Measurements from ENCODE around the gene RNF224.
A peak's percentile ranks its signal among the peaks of the same experiment; 100 is the strongest.
"Not testable (repeated sequence)": the region's sequence is repeated elsewhere in the genome, so short reads cannot be mapped to it uniquely, and the experiment has no call there.

The RNF224 gene

GRCh38 chr9:137240841-137241489 is 13.7 kb downstream of the RNF224 start, which contains the start of gene TUBB4B:
TUBB4B (plus strand) TSS chr9:137241287; CDS start chr9:137241361, 74 bp downstream.
- DNase-seq (ENCODE audit: low read depth) = peak; percentile 100

DNA sequence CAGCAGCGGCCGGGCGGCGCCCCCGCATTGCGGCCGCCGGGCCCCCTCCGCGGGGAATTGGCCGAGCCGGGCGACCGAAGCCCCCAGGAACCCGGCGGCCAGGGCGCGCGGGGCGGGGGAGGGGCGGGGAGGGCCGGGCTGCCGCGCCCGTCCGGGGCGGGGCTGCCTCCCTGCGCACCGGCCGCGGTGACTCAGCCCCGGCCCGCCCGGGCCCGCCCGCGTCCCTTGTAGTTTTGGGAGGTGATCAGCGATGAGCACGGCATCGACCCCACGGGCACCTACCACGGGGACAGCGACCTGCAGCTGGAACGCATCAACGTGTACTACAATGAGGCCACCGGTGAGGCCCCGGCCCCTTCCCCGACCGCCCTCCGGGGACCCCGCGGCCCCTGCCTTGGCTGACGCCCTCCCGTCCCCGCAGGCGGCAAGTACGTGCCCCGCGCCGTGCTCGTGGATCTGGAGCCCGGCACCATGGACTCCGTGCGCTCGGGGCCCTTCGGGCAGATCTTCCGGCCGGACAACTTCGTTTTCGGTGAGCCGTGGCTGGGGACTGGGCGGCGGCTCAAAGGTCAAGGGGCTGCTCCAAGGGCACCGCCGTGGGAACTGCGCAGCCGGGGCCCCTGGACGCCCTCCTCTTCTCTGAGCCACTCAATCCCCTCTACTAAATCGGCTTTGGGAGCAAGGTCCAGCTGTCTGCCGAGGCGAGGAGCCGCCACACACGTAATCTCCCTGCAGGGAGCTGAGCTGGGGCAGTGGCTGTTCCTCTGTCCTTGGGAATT is 14.4 kb downstream of the RNF224 start:
- DNase-seq (ENCODE audit: low read depth) = no peak

DNA sequence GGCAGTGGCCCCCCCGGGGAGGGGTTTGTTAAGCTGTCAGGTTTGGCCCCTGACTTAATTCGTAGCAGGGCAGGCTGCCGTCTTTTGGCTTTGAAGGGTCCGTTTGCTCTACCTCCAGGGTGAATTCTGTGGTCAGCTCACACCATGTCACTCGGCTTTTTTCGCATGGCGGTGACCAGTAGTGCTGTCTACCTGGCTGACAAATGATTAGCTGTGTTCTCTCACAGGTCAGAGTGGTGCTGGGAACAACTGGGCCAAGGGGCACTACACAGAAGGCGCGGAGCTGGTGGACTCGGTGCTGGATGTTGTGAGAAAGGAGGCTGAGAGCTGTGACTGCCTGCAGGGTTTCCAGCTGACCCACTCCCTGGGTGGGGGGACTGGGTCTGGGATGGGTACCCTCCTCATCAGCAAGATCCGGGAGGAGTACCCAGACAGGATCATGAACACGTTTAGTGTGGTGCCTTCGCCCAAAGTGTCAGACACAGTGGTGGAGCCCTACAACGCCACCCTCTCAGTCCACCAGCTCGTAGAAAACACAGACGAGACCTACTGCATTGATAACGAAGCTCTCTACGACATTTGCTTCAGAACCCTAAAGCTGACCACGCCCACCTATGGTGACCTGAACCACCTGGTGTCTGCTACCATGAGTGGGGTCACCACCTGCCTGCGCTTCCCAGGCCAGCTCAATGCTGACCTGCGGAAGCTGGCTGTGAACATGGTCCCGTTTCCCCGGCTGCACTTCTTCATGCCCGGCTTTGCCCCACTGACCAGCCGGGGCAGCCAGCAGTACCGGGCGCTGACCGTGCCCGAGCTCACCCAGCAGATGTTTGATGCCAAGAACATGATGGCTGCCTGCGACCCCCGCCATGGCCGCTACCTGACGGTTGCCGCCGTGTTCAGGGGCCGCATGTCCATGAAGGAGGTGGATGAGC is 15.2 kb downstream of the RNF224 start:
- DNase-seq (ENCODE audit: low read depth) = no peak

DNA sequence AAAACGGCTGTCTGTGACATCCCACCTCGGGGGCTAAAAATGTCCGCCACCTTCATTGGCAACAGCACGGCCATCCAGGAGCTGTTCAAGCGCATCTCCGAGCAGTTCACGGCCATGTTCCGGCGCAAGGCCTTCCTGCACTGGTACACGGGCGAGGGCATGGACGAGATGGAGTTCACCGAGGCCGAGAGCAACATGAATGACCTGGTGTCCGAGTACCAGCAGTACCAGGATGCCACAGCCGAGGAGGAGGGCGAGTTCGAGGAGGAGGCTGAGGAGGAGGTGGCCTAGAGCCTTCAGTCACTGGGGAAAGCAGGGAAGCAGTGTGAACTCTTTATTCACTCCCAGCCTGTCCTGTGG is 15.9 kb downstream of the RNF224 start:
- not testable (repeated sequence) for DNase-seq (ENCODE audit: low read depth)

DNA sequence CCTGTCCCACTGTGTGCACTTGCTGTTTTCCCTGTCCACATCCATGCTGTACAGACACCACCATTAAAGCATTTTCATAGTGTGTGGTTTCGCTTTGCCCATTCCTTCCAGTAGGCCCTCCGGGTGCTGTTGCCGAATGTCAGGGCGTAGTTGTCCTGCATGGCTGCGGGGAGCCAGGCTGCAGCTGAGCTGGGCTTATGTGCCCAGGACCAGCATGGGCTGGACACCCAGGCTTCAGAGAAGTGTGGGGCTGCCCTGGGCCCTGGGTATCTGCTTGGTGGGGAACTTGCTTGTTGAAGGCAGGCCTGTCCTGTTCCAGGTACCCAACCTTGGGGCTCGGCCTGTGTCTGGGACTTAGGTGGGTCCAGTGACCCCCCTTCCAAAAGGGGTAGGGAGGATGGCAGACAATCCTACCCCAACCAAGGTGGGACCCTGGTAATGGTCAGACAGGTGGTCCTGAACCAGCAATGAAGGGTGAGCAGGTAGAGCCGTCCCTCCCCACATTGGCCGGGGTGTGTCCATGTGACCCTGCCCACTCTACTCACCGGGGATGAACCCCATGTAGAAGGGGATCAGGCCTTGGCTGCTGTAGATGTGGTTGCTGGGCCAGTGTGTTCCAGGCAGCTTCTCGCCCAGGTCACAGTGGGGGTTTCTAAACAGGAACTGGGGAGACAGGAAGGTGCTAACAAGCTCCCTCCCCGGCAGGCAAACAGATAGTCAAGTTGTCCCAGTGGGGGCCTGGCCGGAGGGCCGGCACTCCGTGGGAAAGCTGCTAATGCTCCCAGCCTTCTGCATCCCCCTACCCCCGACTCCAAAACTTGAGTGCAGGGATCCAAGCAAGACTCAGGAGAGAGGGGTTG is 16.6 kb downstream of the RNF224 start:
- no peak for DNase-seq (ENCODE audit: low read depth)

DNA sequence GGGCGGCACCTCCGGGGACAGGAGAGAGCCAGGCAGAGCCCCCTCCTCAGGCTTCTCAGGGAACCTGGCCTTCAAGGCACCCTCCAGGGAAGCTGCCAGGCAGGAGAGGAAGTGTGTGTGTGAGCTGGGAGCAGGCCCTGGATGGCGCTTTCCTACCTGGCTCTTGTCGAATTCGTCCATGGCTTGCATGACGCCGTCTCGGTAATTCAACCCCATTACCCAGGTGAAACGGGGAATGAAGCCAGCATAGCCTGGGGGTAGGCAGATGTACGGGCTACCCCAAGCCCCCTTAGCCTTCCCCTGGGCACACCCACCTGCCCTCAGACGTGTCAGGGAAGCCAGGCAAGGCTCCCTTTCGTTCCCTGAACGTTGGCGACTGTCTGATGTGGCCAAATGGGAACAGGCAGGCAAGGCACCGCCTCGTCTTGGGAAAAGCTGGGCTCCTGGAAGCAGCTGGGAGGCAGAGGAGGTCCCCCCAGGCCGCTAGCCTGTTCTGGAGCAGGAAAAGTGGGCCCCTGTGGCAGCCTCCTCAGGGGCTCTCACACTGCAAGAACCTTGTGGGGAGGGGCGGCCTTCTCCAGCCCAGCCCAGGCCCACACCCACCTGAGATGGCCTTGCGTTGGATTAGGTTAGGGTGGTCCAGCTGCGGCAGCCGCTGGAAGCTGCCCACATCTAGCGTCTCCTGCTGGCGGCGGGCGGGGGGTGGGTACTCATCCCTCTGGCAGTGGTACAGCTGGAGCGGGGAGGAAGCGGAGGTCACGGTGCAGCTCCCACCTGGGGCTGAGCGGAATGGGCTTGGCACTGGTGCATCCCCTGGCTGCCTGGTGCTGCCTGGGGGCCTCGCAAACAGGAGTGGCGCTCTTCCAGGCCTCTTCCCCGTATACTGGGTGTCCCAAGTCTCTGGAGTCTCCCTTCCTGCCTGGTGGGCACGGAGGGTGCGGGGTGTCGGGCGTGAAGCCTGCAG is 17.5 kb downstream of the RNF224 start:
- no peak for DNase-seq (ENCODE audit: low read depth)

GRCh38 chr9:137245450-137246421 is 18.4 kb downstream of the RNF224 start:
- DNase-seq (ENCODE audit: low read depth) = no peak

GRCh38 chr9:137247135-137247915 is 20.0 kb downstream of the RNF224 start:
- DNase-seq (ENCODE audit: low read depth) = no peak

DNA sequence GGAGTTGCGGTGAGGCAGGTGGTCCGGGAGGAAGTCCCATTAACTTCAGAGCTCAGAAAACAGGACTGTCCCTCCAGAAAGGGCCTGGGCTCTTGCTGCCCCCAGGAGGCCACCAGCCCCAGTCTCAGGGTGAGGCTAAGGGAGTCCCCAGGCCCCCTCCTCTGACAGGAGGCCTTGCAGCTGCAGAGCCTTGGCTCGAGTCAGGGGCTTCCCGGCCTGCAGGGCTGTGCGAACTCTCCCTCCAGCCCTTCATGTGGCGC is 20.5 kb downstream of the RNF224 start:
- no peak for DNase-seq (ENCODE audit: low read depth)

DNA sequence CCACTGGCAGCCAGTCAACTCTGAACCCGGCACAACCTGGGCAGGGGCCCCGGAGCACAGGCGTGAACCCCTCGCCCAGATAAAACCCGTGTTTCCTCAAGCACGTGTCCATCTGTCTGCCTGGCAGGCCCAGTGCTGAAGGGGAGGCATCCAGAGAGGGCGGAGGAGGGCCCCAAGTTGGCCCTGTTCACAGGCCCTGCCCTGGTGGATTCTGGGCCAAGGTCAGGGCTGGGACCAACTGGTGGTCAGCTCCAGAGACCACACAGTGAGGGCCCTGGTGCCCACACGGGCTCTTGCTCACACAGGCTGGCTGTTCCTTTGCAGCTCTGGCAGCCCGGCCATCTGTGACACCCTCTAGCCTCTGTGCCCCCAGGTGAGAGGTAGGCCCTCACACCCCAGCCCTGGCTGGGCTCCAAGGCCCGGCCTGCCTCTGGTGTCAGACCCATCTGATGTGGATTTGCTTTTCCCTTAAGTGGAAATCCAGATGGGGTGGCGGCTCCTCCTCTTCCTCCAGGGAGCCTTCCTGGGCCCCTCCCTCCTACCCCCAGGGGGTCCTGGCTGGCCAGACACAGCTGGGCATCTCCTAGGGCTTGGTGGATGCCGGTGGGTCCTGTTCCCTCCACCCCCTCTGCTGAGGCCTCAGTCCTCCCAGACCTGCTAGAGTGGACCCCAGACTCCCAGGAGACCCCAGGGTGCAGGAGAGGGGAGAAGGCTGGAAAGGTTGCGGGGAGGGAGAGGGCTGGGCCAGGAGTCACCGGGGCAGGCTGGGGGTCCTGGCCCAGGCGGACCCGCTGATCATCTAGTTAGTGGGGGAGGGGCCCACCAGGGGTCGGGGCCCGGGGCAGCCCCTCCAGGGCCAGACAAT is 23.3 kb downstream of the RNF224 start:
- no peak for DNase-seq (ENCODE audit: low read depth)

GRCh38 chr9:137251194-137251461 is 23.8 kb downstream of the RNF224 start, which contains the start of gene STPG3:
STPG3 (plus strand) TSS chr9:137251286; CDS start chr9:137251287, 1 bp downstream.
- no peak for DNase-seq (ENCODE audit: low read depth)

- DNase-seq (ENCODE audit: low read depth) = no peak
These were observed 24.4 kb downstream of the RNF224 start for GRCh38 chr9:137251490-137252268.

- no peak for DNase-seq (ENCODE audit: low read depth)
These were observed 25.5 kb downstream of the RNF224 start for GRCh38 chr9:137252555-137253506.

DNA sequence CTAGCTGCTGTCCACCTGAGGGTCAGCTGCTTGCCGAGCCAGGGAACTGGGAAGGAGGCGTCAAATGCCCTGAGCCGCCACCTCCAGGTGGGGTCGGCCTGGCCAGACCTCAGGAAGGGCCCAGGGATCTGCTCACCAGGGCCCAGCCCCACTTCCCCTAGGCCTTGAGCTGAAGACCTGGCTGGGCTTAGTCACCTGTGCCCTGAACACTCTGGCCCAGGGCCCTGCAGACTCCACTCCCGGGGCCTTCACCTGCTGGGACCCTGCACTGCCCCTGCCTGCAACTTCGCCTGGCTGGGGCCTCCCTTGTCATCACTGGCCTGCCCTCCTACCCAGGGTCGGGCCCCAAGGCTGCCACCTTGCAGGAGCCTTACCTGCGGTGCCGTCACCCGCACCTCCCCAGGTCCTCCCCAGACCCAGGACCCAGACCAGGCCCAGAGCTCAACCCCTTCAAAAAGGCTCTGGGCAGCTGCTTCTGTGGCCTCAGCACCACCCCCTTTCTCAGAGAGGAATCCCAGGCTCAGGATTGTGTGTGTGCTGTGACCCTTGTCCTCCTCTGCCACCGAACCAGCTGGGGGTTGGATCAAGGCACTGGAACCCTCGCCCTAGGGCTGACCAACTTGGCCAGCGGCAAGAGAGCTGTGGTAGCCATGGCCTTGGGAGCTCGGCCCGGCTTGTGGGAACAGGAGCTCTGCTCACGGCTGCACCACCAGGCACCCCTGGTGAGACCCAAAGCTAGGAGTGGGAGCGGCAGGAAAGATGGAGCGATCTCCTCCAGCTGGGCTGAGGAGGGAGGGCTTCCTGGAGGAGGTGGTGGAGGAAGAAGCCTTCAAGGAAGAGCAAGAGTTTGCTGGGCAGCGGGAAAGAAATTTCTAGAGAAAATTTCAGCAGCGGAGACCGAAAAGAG is 26.7 kb downstream of the RNF224 start:
- DNase-seq (ENCODE audit: low read depth) = no peak

Measured in stromal cell of bone marrow (primary cell).